SK-N-SH (cell line): ENCODE results near the gene KRTAP10-5. TPM values are rescaled to one million over a fixed set of nuclear protein-coding genes. Genes with fewer than 3 reads are reported as not detected.

Experiments used
- CTCF ChIA-PET: fragments of 300-600, 350-600 bp; formaldehyde crosslinking; extraction: SDS; loops from one replicate; lab custom pipeline; 2021; lab: Yijun Ruan, JAX
- POLR2A ChIA-PET: fragments of 350-600 bp; sonication (Branson Sonifier 250); formaldehyde crosslinking; extraction: SDS; loops from one replicate; lab custom pipeline; 2020; ENCODE audit warnings: antibody characterized with exemption, inconsistent platforms; lab: Yijun Ruan, JAX
- DNase-seq: peaks from one replicate; pipeline ENCODE4 v3.0.0; 2012
- H2AFZ ChIP-seq: fragments of 200-600 bp; sonication (generic); 2 replicates; pipeline ENCODE4 v1.8.1; 2016; ENCODE audit warnings: antibody characterized with exemption, mild to moderate bottlenecking, low read depth
- H3F3A ChIP-seq: fragments of 200-600 bp; sonication (generic); replicated peaks from 2 replicates; pipeline ENCODE3; 2016; ENCODE audit warnings: antibody characterized with exemption, mild to moderate bottlenecking; ENCODE audit not compliant: insufficient read depth
- H3K27ac ChIP-seq, 2 experiments: fragments of 200-500 bp in 1 of 2; fragments of 200-600 bp in 1 of 2; sonication (Bioruptor generic) in 1 of 2; sonication (generic), shearing (Covaris generic) in 1 of 2; 2 replicates each; pipeline versions ENCODE4 v1.5.1 to v1.6.1; 2014 to 2016; ENCODE audit warnings: low read depth in 2 of 2, inconsistent platforms in 1 of 2, low read length in 1 of 2, mild to moderate bottlenecking in 1 of 2, mixed read lengths in 1 of 2
- H3K27me3 ChIP-seq: fragments of 200-600 bp; sonication (generic), shearing (Covaris generic); 2 replicates; pipeline ENCODE4 v1.6.1; 2016; ENCODE audit warnings: mixed run types; ENCODE audit not compliant: insufficient read depth
- H3K36me3 ChIP-seq, 2 experiments: fragments of 200-500 bp in 1 of 2; fragments of 200-600 bp in 1 of 2; sonication (Bioruptor generic) in 1 of 2; sonication (generic) in 1 of 2; replicated peaks in 1 of 2; 2 replicates each; pipeline versions ENCODE3 to v1.5.1; 2014 to 2016; ENCODE audit warnings: low read length in 1 of 2, mild to moderate bottlenecking in 1 of 2; ENCODE audit not compliant: insufficient read depth in 2 of 2, control insufficient read depth in 1 of 2
- H3K4me1 ChIP-seq, 2 experiments: fragments of 200-500 bp in 1 of 2; fragments of 200-600 bp in 1 of 2; sonication (Bioruptor generic) in 1 of 2; sonication (generic), shearing (Covaris generic) in 1 of 2; 2 replicates each; pipeline versions ENCODE4 v1.5.1 to v1.6.1; 2014 to 2016; ENCODE audit warnings: low read depth in 1 of 2, low read length in 1 of 2, mixed run types in 1 of 2; ENCODE audit not compliant: insufficient read depth in 2 of 2, control insufficient read depth in 1 of 2
- H3K4me2 ChIP-seq: fragments of 200-600 bp; sonication (generic), shearing (Covaris generic); 2 replicates; pipeline ENCODE4 v1.6.1; 2017; ENCODE audit warnings: mixed run types
- H3K4me3 ChIP-seq, 2 experiments: fragments of 200-500 bp in 1 of 2; fragments of 200-600 bp in 1 of 2; sonication (Bioruptor generic) in 1 of 2; sonication (generic), shearing (Covaris generic) in 1 of 2; 2 replicates each; pipeline versions ENCODE4 v1.5.1 to v1.8.1; 2014 to 2016; ENCODE audit warnings: low read depth in 2 of 2, inconsistent platforms in 1 of 2, low read length in 1 of 2, mild to moderate bottlenecking in 1 of 2, mixed read lengths in 1 of 2, moderate library complexity in 1 of 2
- H3K79me2 ChIP-seq: fragments of 200-600 bp; sonication (generic); 2 replicates; pipeline ENCODE4 v1.8.1; 2017; ENCODE audit warnings: mild to moderate bottlenecking; ENCODE audit not compliant: insufficient read depth
- H3K9ac ChIP-seq: fragments of 200-600 bp; sonication (generic); 2 replicates; pipeline ENCODE4 v1.6.1; 2017; ENCODE audit warnings: mixed run types
- H3K9me2 ChIP-seq: fragments of 200-600 bp; sonication (generic); 2 replicates; pipeline ENCODE4 v1.6.1; 2017; ENCODE audit warnings: mixed run types
- H3K9me3 ChIP-seq: fragments of 200-600 bp; sonication (generic); 2 replicates; pipeline ENCODE4 v1.6.1; 2017; ENCODE audit warnings: mixed run types, mild to moderate bottlenecking, moderate library complexity
- H4K20me1 ChIP-seq: fragments of 200-600 bp; sonication (generic); 2 replicates; pipeline ENCODE4 v1.6.1; 2017; ENCODE audit warnings: mild to moderate bottlenecking, mixed run types; ENCODE audit not compliant: insufficient read depth
- FOSL2 ChIP-seq: IDR thresholded peaks from 2 replicates; pipeline ENCODE4 v1.4.0; 2012; ENCODE audit warnings: low read depth, mild to moderate bottlenecking, moderate library complexity, borderline replicate concordance
- RFX5 ChIP-seq: IDR thresholded peaks from 2 replicates; pipeline ENCODE4 v1.6.1; 2012; ENCODE audit warnings: mild to moderate bottlenecking, improper control_type of control experiment, low read length
- SMC3 ChIP-seq: IDR thresholded peaks from 2 replicates; pipeline ENCODE4 v1.6.1; 2012; ENCODE audit warnings: low read depth, low read length, improper control_type of control experiment
- WGBS: methylation state at CpG from one replicate; pipeline ENCODE4 v1.1.6; 2017; ENCODE audit warnings: low lambda C conversion rate; 5-methylcytosine and 5-hydroxymethylcytosine counted together
- polyA plus RNA-seq, 3 experiments: library from polyadenylated mRNA; depleted of rRNA; stranded (reverse); fragments of >200 nt; gene quantifications; 2 replicates each; pipeline ENCODE4 v1.2.3, GENCODE V29; 2012
- TF ChIP-seq, protein P1 (sequence below): fragments of 150-350 bp; IDR thresholded peaks from 2 replicates; pipeline ENCODE4 v1.6.1; 2016; ENCODE audit warnings: mild to moderate bottlenecking, low read depth, low read length
- TF ChIP-seq, protein P2 (sequence below): IDR thresholded peaks from 2 replicates; pipeline ENCODE4 v1.6.1; 2012; ENCODE audit warnings: mild to moderate bottlenecking, low read depth, low read length, moderate library complexity
- TF ChIP-seq, protein P3 (sequence below): IDR thresholded peaks from 2 replicates; pipeline ENCODE4 v1.4.0; 2012; ENCODE audit warnings: low read depth

Gene KRTAP10-5
- polyA plus RNA-seq, 1 of the 3 experiments (the other 2 are of a cell fraction), result not detected

DNA sequence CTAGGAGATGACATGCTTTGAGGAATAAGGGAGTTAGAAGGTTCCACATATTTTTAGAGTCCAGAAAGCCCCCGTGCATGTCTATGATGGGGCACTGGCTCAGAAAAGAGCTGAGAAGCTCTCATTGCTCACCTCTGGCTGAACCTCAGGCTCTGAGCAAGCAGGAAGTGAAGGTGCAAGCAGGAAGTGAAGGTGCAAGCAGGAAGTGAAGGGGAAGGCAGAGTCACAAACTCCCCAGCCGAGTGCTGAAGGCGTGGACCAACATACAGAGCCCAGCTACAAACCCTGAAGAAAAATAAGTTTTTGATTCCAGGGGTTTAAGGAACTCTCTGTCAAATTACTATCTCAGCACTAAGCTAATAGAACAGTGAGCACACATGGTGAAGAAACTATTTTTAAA lies 38.5 kb upstream of the KRTAP10-5 start (continued):
- TF ChIP-seq FOSL2, result no peak

DNA sequence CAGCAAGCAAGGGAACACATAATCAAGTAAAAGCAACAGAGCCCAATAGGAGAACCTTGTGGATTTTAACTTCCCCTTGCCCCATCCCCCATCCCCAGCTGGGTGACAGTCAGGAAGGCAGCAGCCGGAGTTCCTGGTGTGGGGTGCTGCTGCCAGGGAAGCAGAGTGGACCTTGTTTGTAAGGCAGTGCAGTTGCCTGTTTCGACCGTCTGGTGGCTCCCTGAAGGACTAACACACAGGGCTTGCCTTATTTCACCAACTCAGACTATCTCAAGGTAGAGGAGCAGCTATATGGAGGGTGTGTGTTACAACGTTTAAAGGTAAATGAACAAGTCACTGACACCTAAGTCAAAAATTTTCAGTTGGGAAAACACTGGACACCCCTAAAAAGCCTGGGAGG lies 38.1 kb upstream of the KRTAP10-5 start:
- H3K4me1 ChIP-seq, result no peaks in the 10 kb centered on the region
- 4% methylated on average over 4 of the region's 4 CpGs for WGBS
- ChIA-PET CTCF (interaction anchor here (2.8 kb wide), 1 partner anchor 175 kb away, joined by 11 read pairs; no protein-coding TSS in a partner anchor), POLR2A (no interaction called here)
- no peaks in the 10 kb centered on the region for H3K79me2 ChIP-seq
- peaks cover 37% of the 10 kb centered on the region for H3K27me3 ChIP-seq
- H3K4me2 ChIP-seq, result no peak overlapping the region
- H3F3A ChIP-seq, result no peaks in the 10 kb centered on the region
- no peaks in the 10 kb centered on the region for H4K20me1 ChIP-seq
- H3K9me2 ChIP-seq, result no peaks in the 10 kb centered on the region
- H3K36me3 ChIP-seq, result peaks cover 0 to 1% of the 10 kb centered on the region in 2 experiments
- no peak overlapping the region for H2AFZ ChIP-seq
- no peak overlapping the region for H3K4me3 ChIP-seq
- H3K9me3 ChIP-seq, result peaks cover 10% of the 10 kb centered on the region
- DNase-seq, result no peak
- H3K9ac ChIP-seq, result no peak overlapping the region
- no peak overlapping the region for H3K27ac ChIP-seq
- TF ChIP-seq SMC3, result 0 out of 2 replicates have a peak, but pooled peaks have one; percentile 20
- TF ChIP-seq RFX5, result no peak
- TF ChIP-seq, protein P1, sequence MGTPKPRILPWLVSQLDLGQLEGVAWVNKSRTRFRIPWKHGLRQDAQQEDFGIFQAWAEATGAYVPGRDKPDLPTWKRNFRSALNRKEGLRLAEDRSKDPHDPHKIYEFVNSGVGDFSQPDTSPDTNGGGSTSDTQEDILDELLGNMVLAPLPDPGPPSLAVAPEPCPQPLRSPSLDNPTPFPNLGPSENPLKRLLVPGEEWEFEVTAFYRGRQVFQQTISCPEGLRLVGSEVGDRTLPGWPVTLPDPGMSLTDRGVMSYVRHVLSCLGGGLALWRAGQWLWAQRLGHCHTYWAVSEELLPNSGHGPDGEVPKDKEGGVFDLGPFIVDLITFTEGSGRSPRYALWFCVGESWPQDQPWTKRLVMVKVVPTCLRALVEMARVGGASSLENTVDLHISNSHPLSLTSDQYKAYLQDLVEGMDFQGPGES, result no peak

DNA sequence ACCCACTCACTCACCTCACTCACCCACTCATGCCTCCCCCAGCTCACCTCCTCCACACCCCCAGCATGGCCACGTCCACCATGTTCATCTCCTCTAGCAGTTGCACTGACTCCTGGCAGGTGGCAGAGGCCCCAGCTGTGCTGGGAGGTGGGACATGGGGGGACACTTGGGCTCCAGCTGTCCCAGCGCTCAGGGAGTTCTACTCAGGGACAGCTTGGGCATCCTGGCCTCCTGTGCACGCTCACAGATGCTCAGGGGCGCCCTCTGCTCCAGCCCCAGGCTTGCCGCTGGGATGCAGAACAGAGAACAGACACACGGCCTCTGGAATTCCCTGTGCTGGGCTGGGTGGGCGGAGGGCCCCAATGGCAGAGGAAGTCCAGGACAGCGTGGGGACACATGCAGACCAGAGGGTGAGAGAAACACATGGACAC lies 36.7 kb upstream of the KRTAP10-5 start:
- Histone ChIP-seq H4K20me1 (no peaks in the 10 kb centered on the region), H3K4me2 (no peak overlapping the region), H3K27me3 (peaks cover 49% of the 10 kb centered on the region), H3K9me3 (peaks cover 8% of the 10 kb centered on the region; the same call in 1 of the 2 replicates), H3K79me2 (no peaks in the 10 kb centered on the region), H3K27ac (no peak overlapping the region), H2AFZ (no peak overlapping the region), H3K4me3 (no peak overlapping the region), H3K9me2 (no peaks in the 10 kb centered on the region), H3K4me1 (no peaks in the 10 kb centered on the region), H3K36me3 (no peaks in the 10 kb centered on the region), H3F3A (no peaks in the 10 kb centered on the region), H3K9ac (no peak overlapping the region)
- DNase-seq, result no peak
- CTCF ChIA-PET, result interaction anchor here (2.8 kb wide), 1 partner anchor 176 kb away, joined by 11 read pairs; no protein-coding TSS in a partner anchor
- POLR2A ChIA-PET, result no interaction called here
- 8% methylated on average over 4 of the region's 8 CpGs for WGBS
- TF ChIP-seq, protein P1, result no peak
- TF ChIP-seq, protein P2, sequence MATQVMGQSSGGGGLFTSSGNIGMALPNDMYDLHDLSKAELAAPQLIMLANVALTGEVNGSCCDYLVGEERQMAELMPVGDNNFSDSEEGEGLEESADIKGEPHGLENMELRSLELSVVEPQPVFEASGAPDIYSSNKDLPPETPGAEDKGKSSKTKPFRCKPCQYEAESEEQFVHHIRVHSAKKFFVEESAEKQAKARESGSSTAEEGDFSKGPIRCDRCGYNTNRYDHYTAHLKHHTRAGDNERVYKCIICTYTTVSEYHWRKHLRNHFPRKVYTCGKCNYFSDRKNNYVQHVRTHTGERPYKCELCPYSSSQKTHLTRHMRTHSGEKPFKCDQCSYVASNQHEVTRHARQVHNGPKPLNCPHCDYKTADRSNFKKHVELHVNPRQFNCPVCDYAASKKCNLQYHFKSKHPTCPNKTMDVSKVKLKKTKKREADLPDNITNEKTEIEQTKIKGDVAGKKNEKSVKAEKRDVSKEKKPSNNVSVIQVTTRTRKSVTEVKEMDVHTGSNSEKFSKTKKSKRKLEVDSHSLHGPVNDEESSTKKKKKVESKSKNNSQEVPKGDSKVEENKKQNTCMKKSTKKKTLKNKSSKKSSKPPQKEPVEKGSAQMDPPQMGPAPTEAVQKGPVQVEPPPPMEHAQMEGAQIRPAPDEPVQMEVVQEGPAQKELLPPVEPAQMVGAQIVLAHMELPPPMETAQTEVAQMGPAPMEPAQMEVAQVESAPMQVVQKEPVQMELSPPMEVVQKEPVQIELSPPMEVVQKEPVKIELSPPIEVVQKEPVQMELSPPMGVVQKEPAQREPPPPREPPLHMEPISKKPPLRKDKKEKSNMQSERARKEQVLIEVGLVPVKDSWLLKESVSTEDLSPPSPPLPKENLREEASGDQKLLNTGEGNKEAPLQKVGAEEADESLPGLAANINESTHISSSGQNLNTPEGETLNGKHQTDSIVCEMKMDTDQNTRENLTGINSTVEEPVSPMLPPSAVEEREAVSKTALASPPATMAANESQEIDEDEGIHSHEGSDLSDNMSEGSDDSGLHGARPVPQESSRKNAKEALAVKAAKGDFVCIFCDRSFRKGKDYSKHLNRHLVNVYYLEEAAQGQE, result no peak
- TF ChIP-seq, protein P3, sequence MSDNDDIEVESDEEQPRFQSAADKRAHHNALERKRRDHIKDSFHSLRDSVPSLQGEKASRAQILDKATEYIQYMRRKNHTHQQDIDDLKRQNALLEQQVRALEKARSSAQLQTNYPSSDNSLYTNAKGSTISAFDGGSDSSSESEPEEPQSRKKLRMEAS, result no peak
